ENCODE results near the gene NECTIN1.

The NECTIN1 gene

DNA sequence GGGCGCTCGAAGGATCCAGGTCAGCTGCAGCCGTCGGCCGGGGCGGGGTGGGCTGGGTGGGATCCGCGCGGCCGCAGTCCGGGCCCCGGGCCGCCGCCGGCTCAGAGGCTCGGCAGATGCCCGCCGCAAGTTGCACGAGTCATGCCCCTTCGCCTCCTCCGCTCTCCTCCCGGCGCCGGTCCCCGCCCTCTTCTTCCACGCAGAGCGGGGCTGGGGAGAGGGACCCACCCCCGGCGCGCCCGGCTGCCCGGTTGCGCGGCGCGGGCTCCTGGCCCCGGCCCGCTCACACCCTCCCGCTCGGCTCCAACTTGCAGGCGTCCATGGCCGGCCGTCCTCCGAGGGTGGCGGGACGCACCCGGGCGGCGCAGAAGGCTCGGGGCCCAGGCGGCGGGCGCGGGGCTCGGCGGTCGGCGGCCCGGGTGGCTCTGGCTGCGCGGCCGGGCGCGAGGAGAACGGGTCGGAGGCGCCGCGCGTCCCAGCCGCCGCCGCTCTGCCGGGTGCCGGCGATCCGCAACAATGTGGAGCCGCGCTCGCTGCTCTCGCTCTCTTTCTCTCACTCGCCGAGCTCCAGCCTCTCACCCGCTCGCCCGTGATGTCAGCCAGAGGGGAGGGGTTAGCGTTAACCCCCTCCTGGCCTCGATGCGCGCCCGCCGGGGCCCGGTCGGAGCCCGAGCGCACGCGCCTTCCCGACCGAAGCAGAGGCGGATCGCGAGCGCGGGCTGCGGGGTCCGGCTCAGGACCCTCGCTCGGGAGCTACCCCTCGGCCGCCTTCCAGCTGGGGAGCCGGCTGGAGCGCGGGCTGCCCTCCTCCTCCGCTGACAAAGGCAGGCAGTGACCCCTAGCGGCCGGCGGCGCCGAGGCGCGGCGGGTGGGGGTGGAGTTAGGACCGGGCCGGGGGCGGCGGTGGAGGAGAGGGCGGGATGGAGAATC lies at the start of gene NECTIN1:
Gene NECTIN1, minus strand, starts transcription at position 550 of the 930 bp plus-strand sequence. CDS start 647 bp downstream, outside the sequence.
- peak; percentile 75 for DNase-seq (ENCODE audit: low read depth)

DNA sequence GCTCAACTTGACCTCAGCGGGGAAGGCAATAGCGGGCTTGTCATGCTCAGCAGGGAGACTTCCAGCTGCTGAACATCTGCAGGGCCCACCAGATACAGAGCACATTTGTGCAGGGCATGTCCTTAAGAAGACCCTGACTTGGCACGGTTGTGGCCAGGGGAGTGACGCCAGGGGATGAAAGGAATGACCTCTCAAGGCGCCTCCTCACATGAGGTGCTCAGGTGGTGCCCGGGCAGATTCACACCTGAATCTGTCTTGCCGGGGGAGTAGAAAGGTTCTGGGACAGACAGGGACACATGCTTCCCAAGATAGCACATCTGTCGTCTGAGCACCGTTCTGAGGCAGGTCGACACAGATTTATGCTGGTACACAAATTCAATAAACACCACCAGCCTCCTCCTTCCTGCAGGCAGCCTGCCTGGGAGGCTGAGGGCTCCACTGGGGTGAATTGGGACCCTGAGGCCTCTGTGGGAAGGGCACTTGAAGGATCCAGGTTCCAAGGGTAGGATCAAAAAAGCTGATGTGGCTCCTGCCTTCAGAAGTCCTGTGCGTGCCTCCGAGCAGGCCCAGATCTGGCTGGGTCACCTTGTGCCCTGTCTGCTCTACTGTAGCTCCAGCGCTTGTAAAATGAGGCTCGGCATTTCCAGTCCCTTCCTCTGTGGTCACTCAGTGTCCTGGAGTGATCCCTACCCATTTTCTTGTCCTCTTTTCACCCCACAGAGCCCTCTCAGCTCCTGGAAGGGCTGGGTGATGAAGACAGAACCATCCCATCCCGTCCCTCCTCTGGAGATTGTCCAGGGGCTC lies 49.6 kb upstream of the NECTIN1 start:
- no peak for DNase-seq (ENCODE audit: low read depth)

- DNase-seq (ENCODE audit: low read depth), result no peak
Measured at GRCh38 chr11:119777940-119778339, 48.9 kb upstream of the NECTIN1 start.

GRCh38 chr11:119776651-119777050 lies 47.7 kb upstream of the NECTIN1 start:
- no peak for DNase-seq (ENCODE audit: low read depth)

GRCh38 chr11:119776031-119776636 lies 47.1 kb upstream of the NECTIN1 start:
- no peak for DNase-seq (ENCODE audit: low read depth)

GRCh38 chr11:119774172-119774763 lies 45.3 kb upstream of the NECTIN1 start:
- DNase-seq (ENCODE audit: low read depth), result no peak

GRCh38 chr11:119772641-119773415 lies 43.8 kb upstream of the NECTIN1 start:
- DNase-seq (ENCODE audit: low read depth), result no peak

DNA sequence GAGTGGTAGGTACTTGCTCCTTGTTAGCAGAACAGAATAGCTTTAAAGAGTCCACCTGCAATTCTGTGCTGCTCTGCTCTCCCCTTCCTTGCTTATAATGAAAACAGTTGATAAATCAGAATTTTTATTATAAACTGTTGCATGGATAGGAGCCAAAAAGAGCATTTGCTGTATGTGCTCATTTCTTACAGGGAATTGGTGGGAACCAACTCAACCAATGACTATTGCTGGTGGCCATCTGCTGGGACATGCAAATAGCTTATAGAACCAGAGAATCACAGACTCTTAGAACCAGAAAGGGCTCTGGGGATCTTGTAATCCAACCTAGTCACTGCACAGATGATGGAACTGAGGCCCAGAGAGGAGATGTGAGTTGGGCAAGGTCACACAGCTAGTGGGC lies 43.1 kb upstream of the NECTIN1 start:
- no peak for DNase-seq (ENCODE audit: low read depth)

DNA sequence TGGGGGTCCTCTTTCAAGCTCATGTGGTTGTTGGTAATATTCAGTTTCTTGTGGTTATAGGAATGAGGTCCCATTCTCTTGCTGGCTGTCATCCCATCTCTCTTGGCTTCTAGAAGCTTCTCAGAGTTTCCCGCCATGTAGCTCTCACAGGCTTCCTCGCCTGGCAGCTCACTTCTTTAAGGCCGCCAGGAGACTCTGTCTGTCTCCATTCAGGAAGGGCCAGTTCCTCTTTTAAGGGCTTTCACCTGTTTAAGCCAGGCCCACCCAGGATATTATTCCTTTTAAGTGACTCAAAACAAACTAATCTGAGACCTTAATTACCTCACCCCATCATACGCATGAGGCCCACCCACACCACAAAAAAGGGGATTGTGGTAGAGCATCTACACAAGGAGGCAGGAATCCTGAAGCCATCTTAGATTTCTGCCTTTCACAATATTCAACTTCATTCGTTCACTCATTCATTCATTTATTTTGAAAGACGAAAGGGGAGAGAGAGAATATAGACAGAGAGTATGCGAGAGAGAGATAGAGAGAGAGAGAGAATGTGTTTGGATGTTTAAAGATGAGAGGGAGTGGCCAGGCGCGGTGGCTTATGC lies 42.3 kb upstream of the NECTIN1 start:
- DNase-seq (ENCODE audit: low read depth), result no peak

- DNase-seq (ENCODE audit: low read depth), result no peak
Measured at GRCh38 chr11:119765628-119766027, 36.6 kb upstream of the NECTIN1 start.

GRCh38 chr11:119764108-119764868 lies 35.3 kb upstream of the NECTIN1 start:
- no peak for DNase-seq (ENCODE audit: low read depth)

GRCh38 chr11:119763071-119763728 lies 34.2 kb upstream of the NECTIN1 start:
- no peak for DNase-seq (ENCODE audit: low read depth)

- no peak for DNase-seq (ENCODE audit: low read depth)
Measured at GRCh38 chr11:119759747-119760412, 30.9 kb upstream of the NECTIN1 start.

- DNase-seq (ENCODE audit: low read depth), result no peak
Measured at GRCh38 chr11:119759324-119759723, 30.3 kb upstream of the NECTIN1 start.

- DNase-seq (ENCODE audit: low read depth), result no peak
Measured at GRCh38 chr11:119758291-119758690, 29.3 kb upstream of the NECTIN1 start.

GRCh38 chr11:119757378-119757777 lies 28.4 kb upstream of the NECTIN1 start:
- no peak for DNase-seq (ENCODE audit: low read depth)

DNA sequence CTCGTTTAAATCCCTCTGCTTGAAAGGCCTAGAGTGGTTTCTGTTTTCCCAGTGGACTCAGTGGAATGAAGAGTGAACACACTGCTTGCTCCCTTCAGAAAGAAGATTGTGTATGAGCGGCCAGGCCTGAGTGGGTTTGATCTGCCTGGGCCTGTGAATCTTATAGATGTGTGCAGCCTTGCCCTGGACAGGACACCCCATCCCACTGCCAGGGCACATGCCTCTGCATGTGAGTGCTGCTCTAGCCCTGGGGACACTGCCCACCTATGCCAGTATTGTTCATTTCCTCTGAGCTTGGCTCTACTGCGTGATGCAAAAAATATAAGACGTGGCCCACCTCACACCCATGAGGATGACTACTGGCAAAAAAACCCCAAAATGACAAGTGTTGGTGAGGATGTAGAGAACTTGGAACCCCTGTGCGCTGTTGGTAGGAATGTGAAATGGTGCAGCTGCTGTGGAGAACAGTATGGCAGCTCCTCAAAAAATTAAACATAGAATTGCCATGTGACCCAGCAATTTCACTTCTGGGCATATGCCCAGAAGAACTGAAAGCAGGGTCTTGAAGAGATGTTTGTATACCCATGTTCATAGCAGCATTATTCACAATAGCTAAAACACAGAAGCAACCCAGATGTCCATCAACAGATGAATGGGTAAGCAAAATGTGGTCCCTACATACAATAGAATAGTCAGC lies 27.3 kb upstream of the NECTIN1 start:
- no peak for DNase-seq (ENCODE audit: low read depth)

DNA sequence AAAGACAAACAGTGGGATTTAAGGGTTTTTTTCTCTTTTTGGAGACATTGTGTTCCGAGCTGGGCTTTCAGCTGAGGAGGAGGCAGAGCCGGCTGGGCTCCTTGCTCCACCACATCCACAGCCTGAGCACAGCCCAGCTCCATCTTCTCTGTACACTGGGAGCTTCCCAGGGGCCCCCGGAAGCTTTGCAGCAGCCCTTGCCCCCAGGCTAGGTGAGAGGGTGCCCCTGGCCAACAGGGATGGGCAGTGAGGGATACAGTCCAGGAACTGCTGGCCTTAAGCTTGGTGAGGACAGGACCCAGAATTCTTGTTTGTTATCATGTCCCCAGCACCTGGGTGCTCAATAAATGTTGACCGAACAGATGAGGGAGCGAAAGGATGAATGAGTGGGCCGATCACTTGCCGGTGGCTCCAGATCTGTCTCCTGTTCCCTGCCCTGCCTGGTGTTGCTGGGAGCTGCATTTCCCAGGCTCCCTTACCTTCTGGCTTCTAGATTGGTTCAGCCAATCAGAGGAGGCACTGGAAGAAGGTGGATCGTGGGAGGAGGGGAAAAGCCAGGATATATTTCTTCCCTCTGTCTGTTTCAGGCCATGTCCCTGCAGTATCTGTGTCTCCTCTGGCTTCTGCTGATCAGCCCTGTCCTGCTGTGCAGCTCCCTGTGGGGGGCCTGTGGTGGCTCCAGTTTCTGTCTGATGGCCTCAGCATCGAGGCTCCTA lies 26.5 kb upstream of the NECTIN1 start:
- DNase-seq (ENCODE audit: low read depth), result no peak
